HG03135 (cell line): Measurements from ENCODE around the gene GBP2.
A peak's percentile ranks its signal among the peaks of the same experiment; 100 is the strongest.
"Not testable (repeated sequence)": the region's sequence is repeated elsewhere in the genome, so short reads cannot be mapped to it uniquely, and the experiment has no call there.

ENCODE experiments used
- ATAC-seq: cut with Tn5 transposase; IDR thresholded peaks from one replicate; pipeline ENCODE4 v1.9.1; 2021; ENCODE audit warnings: mild to moderate bottlenecking, moderate library complexity; ENCODE audit not compliant: unreplicated experiment

The GBP2 gene

DNA sequence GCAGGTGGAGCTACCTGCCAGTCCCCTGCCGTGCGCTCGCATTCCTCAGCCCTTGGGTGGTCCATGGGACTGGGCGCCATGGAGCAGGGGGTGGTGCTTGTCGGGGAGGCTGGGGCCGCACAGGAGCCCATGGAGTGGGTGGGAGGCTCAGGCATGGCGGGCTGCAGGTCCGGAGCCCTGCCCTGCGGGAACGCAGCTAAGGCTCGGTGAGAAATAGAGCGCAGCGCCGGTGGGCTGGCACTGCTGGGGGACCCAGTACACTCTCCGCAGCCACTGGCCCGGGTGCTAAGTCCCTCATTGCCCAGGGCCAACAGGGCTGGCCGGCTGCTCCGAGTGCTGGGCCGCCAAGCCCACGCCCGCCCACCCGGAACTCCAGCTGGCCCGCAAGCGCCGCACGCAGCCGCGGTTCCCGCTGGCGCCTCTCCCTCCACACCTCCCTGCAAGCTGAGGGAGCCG, 2.1 kb upstream of the GBP2 start:
- ATAC-seq: not testable (repeated sequence)

DNA sequence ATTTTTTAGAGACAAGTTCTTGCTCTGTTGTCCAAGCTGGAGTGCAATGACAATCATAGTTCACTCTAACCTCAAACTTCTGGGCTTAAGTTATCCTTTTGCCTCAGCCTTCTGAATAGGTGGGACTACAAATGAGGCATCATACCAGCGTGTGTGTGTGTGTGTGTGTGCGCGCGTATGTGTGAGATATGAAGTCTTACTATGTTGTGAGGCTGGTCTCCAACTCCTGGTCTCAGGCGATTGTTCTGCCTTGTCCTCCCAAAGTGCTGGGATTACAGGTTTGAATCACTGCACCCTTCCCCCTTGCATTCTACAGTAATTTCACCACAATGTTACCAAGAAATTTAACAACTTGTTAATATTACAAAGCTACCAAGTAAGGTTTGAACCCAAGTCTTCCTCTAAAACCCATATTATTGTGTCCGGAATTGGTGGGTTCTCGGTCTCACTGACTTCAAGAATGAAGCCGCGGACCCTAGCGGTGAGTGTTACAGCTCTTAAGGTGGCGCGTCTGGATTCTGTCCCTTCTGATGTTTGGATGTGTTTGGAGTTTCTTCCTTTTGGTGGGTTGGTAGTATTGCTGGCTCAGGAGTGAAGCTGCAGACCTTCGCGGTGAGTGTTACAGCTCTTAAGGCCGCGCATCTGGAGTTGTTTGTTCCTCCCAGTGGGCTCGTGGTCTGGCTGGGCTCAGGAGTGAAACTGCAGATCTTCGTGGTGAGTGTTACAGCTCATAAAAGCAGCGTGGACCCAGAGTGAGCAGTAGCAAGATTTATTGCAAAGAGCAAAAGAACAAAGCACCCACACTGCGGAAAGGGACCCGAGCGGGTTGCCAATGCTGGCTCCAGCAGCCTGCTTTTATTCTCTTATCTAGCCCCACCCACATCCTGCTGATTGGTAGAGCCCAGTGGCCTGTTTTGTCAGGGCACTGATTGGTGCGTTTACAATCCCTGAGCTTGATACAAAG, 970 bp upstream of the GBP2 start:
- ATAC-seq: not testable (repeated sequence)

DNA sequence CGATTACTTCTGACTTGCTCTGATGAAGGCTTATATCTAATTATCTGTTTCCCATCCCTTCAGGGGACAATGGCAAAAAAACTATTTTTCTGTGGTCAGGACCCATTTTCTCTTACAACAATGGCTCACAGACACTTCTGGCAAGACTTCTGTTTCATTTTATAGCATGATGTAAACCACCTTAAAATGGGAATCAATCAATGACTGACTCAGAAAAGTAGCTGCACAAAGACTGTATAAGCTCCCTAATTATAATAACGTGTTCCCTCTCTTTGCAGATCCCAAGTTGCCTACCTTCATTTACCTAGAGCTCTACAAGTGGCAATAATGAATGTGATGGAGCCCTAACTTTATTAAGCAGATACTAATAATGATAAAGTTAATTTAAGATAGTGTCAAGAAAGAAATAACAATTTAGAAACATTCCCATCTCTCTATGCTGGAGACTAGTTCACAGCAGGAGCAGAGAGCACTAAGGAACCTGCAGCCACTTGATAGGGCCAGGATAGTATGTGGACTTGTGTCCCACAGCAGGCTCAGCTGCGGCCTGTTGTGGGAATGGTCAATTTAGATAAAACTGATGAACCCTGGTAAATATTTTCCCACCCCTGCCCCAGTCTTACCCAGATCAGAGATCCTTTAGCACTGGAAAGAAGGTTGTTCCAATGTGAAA, 538 bp downstream of the GBP2 start:
- peak; percentile 17 for ATAC-seq

DNA sequence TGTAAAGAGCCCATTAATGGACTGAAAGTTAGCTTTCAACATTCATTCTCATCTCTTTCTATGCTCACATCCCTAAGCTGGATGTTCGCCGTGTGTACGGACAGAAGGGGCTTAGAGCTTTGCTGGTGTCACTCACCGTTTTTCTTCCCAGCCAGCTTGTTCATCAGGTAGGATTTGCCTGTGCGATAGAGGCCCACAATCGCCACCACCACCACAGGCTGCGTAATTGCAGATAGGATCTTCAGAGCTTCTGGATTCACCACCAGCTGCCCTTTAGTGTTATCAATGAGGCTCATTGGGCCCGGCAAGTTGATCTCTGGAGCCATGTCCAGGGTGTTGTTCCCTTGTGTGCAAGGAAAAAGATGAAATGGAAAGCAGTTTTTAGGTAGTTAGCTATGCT, 4.3 kb downstream of the GBP2 start:
- no peak for ATAC-seq

DNA sequence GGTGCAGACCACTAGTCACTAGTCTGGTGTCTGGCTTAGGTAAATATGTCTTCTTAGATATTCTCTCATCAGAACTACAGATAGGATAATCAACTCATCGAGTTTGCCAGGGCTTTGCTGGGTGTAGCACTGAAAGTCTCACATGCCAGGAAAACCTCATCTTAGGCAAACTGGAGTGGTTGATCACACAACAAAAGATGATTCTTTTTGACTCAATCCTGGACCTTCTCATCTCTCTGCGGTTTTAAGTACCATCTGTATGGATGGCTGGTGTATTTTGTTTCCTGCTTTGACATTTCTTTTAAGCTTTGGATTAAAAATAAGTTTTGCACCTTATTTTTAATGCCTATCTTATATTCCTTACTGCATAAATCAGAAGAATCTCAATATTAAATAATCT, 11.3 kb downstream of the GBP2 start:
- no peak for ATAC-seq

DNA sequence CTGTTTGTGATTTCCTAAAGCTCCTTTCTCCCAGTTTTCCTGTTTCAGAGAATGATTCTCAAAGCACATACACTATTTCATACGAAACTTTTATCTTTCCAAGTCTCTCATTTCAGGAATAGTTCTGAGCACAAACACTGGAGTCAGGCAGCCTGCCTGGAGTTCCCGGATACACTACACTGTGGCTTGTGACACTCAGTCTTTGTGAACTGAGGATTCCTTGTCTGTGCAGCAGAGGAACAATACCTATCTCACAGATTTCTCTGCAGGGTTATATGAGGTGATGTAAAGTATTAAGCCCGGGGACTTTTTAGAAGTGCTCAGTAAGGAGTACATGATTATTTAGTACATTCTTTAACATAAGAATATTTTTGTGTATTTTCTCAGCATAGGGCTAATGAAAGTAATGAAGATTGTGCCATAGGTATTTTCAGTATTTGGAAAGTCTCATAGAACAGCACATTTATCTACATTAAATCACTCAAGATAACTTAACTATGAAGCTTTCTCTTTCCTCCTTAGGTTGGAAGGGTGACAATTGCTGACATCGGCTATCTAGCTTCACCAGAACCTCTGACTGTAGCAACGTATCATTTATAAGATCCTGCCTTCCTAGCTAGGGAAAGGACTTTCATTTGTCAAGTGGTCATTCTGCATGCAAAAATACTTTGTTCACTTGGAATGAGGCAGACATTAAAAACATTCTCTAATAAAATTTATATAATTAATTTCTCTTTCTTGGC, 12.9 kb downstream of the GBP2 start:
- ATAC-seq: no peak

DNA sequence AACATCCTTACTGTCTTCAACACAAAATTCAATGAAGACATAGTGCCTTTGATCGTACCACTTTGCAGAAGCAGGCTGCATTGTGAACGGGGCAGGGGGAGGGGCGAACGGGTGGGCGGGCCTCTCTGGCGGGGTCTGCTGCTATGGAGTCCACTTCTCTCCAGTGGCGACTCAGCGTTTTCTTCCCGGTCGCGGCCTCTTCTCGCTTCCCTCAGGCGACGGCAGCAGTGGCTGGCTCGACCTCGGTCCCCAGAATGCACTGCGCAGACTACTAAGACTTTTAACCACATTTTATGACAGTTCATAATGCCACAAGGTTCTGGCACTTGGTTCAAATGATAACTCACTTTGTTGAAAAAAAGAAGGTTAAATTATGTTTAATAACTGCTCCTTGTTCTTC, 21.2 kb downstream of the GBP2 start:
- no peak for ATAC-seq

DNA sequence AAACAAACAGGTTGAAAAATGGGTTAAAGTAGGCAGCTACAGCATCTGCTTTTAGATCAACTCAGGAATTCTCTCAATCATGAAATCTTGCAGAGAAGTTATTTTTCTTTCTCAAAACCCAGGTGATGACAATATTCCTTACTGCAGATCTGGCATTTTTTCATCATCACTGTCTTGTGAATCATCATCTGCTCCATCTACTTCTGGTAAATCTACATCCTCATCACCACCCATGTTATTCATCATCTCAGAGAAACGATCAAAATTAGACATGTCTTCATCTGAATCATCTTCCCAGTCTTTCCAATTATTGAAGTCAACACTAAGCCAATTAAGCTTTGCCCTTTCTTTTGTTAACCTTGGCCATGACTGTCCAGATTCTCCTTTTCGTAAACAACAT, 21.8 kb downstream of the GBP2 start:
- ATAC-seq: no peak

DNA sequence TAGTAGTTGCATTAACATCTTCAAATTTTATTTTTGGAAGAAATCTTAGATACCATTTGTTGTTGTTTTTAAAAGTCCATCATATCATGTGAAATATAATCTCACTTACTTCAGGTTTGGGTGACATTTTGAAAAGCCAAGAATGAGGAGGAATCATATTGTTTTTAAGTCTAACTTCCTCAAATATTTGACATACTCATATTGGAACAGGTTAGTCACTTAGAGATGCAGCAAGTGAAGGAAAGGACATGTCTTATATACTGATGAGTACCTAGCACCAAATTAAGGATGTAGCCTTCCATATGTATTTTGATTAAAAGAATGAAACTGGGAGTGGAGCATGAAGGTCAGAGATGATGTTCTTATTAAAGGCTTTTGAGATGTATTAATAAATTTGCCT, 23.9 kb downstream of the GBP2 start:
- ATAC-seq: no peak

DNA sequence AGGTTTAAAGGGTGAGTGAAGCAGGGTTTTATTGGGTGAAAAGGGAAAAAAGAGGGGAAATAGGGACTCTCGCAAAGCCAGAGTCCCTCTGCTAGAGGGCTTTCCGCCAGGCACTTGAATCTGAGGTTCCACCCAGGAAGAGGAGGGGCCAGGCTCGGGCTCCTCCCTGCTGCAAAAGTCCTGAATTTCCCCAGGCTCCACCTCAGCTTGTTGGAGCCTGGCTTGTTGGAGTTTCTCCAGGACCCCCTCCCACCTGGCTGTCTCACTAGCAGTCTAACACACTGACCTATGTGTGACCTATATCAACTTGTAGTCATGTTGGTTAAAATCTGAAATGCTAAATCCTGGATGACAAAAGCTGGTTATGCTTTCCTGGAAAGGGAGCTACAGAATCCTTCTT, 25.5 kb downstream of the GBP2 start:
- no peak for ATAC-seq

DNA sequence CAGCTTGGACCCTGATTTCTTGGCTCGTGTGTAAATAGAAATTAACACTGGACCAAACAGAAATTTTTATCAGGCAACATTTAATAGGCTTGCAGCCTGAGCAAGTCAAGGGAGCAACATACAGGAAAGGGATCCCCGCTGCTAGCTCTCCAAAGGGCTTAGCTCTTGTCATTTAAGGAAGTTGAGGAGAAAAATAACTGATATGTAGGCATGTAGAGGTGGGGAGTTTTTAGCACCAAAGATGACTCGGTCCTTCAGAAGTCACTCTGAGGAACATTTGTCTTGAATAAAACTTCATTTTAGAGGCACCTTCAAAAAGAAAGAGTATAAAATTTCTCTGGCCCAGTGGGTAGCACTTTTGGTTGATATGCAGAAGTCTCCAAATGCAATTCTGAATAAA, 27.1 kb downstream of the GBP2 start:
- no peak for ATAC-seq

DNA sequence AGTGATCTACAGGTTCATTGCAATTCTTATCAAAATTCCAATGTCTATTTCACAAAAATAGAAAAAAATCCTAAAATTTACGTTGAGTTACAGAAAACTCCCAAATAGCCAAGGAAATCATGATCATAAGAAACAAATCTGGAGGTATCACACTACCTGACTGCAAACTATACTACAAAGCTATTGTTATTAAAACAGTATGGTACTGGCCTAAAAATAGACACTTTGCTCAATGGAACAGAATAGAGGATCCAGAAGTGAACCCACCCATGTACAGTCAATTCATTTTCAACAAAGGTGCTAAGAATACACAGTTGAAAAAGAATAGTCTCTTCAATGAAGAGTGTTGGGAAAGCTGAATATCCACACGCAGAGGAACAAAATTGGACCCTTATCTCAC, 30.2 kb downstream of the GBP2 start:
- ATAC-seq: no peak

DNA sequence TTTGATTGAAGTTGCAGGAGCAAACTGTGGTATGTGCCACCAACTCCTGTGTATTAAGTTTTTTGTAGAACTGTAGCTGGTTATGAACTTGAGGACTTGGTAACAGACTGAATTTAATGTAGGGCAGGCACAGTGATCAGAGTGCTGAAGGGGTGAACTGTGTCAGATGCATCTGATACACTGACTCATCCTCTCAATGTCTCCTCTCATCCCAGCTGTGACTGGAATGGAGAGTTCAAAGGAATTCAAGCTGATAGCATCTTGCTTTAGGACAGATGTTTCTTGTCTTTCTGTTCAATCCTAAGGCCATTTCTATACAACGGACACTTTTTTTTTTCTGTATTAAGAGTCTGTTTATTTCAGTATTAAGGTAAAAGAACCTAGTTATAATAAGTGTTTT, 36.0 kb downstream of the GBP2 start:
- no peak for ATAC-seq

DNA sequence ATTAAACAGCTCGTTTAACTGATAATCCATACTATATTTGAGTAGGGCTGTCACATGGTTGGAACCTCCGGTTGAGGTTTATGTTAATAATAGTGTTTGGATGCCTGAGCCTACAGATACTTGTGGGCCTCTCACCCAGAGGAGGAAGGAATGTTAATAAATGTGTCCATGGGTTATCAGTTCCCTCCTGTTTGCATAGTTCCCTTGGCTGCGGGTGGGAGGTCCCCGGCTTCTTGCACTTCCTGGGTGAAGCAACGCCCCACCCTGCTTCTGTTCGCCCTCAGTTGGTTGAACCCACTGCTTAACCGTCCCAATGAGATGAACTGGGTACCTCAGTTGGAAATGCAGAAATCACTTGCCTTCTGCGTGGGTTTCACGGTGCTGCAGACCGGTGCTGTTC, 37.3 kb downstream of the GBP2 start:
- ATAC-seq: no peak

DNA sequence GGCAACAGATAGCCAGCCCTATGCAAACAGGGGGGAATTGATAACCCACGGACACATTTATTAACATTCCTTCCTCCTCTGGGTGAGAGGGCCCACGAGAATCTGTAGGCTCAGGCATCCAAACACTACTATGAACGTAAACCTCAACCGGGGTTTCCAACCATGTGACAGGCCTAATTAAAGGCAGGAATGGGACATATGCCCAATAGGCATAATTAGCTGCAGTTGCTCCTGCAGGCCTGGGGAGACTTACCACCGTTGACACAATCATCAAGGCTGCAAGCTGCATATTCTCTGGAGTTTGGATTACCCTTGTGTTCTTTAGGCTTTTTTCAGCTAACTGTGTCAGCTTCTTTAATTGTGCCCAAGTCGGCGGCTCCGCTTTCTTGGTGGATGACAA, 38.7 kb downstream of the GBP2 start:
- no peak for ATAC-seq

DNA sequence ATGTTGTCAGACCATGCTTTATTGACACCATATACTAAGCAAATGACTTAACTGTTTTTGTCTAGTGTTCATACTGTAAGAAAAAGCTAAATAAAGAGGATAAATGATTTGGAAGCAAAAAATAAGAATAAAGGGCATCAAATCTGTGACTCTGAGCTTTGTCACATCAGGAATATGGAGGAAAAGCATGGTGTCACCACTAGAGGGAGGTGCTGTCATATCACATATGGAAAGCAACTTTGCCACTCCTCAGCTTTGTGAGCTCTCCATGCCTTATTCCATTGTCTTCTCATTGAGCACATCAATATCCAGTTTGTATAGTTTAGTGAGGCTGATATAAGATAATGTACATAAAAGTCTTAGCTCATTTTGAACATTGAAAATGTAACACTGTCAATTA, 40.1 kb downstream of the GBP2 start:
- ATAC-seq: no peak

DNA sequence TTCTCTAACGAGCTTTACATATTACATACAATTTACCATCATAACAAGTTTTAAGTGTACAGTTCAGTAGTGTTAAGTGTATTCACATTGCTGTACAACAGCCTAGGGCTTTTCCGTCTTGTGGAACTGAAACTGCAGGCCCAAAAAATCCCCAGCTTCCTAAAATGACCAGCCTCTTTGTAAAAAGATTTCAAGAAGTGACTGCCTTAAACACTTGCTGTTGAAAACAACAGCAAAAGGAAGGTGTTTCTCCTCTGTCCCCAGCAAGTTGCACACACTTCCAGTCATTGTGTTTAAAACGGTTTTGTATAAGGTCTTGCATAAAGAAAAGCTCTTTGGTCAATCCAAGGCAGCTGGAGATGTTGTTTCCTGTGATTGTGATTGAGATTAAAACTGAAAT, 44.9 kb downstream of the GBP2 start:
- no peak for ATAC-seq

DNA sequence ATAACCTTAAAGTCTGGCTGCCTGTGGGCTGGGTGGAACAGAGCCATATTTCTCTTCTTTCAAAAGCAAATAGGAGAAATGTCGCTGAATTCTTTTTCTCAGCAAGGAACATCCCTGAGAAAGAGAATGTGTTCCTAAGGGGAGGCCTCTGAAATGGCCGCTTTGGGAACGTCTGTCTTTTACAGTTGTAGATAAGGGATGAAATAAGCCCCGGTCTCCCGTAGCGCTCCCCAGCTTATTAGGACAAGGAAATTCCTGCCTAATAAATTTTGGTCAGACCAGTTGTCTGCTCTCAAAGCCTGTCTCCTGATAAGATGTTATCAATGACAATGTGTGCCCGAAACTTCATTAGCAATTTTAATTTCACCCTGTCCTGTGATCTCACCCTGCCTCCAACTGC, 45.8 kb downstream of the GBP2 start:
- not testable (repeated sequence) for ATAC-seq

DNA sequence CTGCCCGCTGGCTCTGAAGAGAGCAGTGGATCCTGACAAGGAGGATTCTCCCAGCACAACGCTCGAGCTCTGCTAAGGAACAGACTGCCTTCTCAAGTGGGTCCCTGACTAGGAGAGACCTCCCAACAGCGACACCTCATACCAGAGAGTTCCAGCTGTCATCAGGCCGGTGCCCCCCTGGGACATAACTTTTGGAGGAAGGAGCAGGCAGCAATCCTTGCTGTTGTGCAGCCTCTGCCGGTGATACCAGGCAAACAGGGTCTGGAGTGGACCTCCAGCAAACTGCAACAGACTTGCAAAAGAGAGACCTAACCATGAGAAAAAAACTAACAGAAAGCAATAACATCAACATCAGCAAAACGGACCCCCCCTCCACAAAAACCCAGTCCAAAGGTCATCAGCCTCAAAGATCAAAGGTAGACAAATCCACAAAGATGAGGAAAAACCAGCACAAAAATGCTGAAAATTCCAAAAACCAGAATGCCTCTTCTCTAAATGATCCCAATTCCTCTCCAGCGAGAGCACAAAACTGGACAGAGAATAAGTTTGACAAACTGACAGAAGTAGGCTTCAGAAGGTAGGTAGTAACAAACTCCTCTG, 53.3 kb downstream of the GBP2 start:
- not testable (repeated sequence) for ATAC-seq

DNA sequence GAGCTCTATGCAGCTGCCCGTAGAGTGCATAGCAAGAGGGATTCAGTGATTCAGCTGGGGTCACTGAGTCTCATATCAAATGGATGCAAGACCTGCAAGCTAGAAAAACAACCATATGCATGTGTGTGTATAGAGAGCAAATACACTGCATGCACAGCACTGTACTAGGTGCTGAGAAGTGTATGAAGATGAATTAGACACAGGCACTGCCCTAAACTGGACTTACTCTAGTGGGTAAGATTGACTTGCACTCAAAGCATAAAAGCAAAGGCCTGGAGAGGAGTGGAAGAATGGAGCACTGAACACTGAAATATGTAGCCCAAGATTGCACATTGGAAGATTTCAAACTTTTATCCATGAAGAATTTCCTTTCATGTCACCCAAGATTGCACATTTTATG, 55.4 kb downstream of the GBP2 start:
- ATAC-seq: no peak

DNA sequence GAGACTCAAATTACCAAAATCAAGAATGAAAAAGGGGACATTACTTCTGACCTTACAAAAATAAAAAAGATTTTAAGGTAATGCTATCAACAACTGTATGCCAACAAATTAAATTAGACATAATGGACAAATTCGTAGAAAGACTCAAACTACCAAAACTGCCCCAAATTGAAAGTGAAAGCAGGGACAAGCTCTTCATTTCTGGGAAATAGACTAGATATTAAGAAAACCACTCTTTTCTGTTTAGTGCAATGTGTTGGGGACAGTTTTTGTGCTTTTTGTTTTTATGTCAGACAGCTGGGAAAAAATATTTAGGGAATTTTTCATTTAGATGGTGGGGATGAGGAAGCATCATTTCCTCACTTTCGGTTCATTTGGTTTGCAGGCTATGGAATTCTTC, 56.0 kb downstream of the GBP2 start:
- ATAC-seq: no peak
